Fibroblast of upper back skin (primary cell): Measurements from ENCODE around the gene ZNF91.
"Not testable (repeated sequence)": the region's sequence is repeated elsewhere in the genome, so short reads cannot be mapped to it uniquely, and the experiment has no call there.

Source experiments
- DNase-seq: peaks from one replicate; pipeline ENCODE4 v3.0.0-alpha.2; 2013

The ZNF91 gene

GRCh38 chr19:23394511-23394910 is 760 bp downstream of the ZNF91 start:
- peak; percentile 6 for DNase-seq

GRCh38 chr19:23393121-23393520 is 2.1 kb downstream of the ZNF91 start:
- no peak for DNase-seq

DNA sequence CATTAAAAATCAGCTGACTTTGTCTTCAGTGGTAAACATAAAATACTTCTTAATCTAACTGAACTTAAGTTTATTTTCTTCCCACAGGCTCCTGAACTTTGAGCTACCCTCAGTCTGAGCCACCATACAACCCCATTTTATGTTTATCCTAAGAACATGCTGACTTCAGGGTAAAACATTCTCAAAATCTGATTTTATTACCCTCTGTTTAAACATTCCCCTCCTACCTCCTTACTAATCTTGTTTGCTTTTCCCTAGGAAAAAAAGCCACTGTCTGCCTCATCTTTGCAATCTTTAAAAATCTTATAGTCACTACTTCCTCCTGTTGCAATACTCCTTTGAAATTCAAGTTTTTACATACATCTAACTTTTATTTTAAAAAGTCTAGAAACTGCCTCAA is 4.0 kb downstream of the ZNF91 start:
- no peak for DNase-seq

GRCh38 chr19:23385404-23385803 is 9.9 kb downstream of the ZNF91 start:
- no peak for DNase-seq

DNA sequence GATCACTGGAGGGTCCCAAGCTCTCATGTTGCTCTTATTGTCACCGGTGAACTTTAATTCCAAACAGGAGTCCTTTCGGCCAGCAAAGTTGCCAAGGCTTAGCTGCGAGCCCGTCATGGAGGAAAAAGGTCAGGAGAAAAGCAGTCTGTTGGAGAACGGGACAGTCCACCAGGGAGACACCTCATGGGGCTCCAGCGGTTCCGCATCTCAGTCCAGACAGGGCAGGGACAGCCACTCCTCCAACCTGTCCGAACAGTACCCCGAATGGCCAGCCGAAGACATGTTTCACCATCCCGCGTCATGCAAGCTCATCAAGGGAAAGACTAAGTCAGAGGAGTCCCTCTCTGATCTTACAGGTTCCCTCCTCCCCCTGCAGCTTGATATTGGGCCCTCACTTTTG is 10.4 kb downstream of the ZNF91 start:
- DNase-seq, result no peak

- DNase-seq, result no peak
These were observed 11.1 kb downstream of the ZNF91 start for GRCh38 chr19:23384166-23384565.

DNA sequence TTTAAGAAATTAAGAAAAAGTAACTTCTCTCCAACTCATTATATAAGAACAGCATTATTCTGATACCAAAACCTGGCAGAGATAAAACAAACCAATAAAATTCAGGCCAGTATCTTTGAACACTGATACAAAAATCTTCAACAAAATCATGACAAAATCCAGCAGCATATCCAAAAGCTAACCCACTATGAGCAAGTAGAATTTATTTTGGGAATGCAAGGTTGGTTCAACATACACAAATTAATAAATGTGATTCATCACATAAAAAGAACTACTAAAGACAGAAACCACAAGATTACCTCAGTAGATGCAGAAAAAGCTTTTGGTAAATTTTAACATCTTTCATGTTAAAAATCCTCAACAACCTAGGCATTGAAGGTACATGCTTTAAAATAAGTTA is 12.3 kb downstream of the ZNF91 start:
- DNase-seq, result no peak

DNA sequence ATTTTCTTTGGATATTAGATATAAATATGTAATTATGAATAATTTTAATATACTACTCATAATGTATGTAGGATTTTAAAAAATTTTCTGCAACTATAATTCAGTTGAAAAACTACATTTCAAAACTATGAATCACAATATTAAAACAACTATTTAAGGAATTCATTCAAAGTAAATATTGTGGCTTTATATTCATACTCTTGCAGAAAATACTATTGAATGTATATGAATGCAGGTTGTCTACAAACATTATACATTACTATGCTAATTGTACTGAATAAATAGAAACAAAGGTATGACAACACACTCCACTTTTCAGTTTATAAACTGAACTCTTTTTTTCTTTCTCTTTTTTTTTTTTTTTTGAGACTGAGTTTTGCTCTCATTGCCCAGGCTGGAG is 14.2 kb downstream of the ZNF91 start:
- DNase-seq, result no peak

DNA sequence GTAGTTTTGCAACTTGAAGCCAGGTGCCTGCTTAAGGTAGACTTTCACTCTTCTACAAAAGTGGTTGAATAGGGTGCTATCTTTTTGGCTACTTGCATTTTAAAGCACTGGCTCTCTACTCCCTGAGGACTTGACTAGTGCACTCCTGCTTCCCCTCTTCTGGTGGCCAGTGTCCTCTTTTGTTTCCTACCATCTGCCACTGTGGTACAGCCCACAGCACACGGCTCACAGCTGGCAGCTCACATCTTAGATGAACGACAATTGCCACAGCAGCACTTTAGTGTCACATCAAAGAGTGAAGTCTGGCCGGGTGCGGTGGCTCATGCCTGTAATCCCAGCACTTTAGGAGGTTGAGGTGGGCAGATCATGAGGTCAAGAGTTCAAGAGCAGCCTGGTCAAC is 15.6 kb downstream of the ZNF91 start:
- DNase-seq, result not testable (repeated sequence)

DNA sequence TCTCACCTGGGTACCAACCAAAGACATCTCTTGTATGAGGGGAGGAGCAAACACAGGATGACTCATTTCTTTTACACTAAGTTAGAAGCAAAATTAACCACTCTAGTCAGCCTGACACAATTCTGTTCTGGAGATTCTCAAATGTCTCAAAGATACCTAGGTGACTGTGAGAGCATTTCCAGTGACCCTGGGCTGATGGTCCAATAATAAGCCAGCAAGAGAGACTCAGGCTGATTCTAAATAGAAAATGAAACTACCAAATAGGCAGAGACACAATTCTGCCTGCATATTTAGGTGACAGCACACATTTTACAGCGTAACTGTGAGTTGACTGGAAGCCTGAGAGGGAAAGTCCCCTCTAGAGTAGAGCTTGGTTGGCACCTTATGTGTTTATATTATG is 16.3 kb downstream of the ZNF91 start:
- no peak for DNase-seq

GRCh38 chr19:23377276-23377675 is 18.0 kb downstream of the ZNF91 start:
- no peak for DNase-seq

DNA sequence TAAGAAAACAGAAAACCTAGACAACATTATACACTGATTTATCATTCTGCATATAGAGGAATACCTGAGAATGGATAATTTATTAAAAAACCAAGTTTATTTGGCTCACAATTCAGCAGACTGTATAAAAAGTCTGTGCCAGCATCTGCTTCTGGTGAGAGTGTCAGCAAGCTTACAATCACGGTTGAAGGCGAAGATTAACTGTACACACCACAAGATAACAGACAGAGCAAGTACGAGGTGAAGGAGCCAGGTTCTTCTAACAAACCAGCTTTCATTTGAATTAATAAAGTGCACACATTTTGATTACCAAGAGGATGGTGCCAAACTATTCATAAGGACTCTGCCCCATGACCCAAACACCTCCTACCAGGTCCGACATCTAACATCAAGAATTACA is 28.8 kb downstream of the ZNF91 start:
- DNase-seq, result no peak

GRCh38 chr19:23366031-23366430 is 29.2 kb downstream of the ZNF91 start:
- DNase-seq, result not testable (repeated sequence)

DNA sequence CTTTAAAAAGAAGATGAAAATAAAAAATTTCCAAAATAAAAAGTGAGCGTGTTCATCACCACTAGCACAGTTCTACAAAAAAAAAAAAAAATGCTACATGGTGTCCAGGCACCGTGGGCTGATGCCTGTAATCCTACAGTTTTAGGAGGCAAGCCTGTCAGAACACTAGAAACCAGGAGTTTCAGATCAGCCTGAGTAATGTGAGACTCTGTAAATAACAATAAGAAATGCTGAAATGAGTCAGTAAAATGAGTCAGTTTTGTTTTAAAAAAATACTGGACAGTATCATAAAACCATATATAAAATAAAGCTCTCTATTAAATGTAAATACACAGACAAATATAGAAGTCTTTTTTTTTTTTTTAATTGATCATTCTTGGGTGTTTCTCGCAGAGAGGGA is 30.0 kb downstream of the ZNF91 start:
- no peak for DNase-seq

DNA sequence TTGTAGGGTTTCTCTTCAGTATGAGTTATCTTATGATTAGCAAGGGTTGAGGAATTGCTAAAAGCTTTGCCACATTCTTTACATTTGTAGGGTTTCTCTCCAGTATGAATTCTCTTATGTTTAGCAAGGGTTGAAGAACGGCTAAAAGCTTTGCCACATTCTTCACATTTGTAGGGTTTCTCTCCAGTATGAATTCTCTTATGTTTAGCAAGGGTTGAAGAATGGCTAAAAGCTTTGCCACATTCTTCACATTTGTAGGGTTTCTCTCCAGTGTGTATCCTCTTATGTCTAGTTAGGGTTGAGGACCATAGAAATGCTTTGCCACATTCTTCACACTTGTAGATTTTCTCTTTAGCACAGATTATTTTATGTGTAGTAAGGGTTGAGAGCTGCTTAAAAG is 33.4 kb downstream of the ZNF91 start:
- not testable (repeated sequence) for DNase-seq

- DNase-seq, result no peak
These were observed 43.5 kb downstream of the ZNF91 start for GRCh38 chr19:23351806-23352205.

GRCh38 chr19:23346696-23347095 is 48.6 kb downstream of the ZNF91 start:
- DNase-seq, result no peak

DNA sequence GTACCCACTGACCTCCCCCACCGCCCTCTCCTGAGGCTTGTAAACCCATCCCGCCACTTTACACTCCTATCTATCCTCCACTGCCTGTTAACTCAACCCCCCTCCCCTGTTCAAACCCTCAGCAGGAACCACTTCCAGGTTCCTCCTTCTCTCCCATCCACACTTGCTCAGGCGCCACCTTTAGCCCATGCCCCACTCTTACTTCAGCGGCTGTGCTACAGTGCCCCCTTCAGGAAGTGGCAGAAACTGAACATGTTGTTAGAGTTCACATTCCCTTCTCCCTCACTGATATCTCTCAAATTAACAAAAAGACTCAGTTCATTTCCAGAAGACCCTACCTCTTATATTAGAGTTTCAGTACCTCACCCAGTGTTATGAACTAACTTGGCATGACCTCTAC is 49.4 kb downstream of the ZNF91 start:
- DNase-seq, result no peak

- no peak for DNase-seq
These were observed 51.7 kb downstream of the ZNF91 start for GRCh38 chr19:23343434-23344010.

DNA sequence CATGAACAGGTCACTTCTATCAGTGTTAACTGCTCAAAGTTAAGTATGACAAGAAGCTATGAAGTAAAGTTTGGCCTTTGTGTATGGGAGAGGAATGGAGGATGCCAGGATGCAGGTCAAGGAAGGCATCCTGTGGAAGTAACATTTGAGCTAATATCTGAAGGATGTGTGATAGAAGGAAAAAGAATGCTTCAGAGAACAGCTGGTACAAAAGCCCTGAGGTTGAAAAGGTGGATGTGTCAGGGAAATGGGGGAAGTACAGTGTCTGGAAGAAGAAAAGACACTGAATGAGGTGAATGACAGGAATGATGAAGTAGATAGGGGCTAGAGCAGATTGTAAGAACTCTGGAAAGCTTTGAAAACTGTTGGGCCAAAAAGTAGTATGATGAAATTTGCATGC is 67.1 kb downstream of the ZNF91 start:
- DNase-seq, result no peak

- DNase-seq, result no peak
These were observed 73.2 kb downstream of the ZNF91 start for GRCh38 chr19:23321953-23322549.

DNA sequence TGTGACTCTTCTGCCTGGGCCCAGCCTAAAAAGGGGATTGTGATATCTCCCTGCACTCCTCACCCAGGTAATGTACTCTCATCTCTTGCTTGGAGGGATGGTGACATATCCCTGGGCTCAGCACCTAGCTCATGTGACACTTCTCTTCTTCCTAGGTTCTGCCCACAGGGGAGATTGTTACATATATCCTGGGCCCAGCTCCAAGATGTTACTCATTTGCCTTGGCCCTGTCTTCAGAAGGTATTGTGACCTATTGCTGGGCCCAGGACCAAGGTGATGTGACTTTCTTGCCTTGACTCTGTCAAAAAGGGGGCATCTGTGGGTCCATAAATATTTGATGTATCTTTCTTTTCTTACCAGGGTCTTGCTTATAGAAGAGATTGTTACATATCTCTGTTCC is 73.9 kb downstream of the ZNF91 start:
- DNase-seq, result not testable (repeated sequence)

GRCh38 chr19:23319571-23319970 is 75.7 kb downstream of the ZNF91 start:
- not testable (repeated sequence) for DNase-seq

GRCh38 chr19:23318941-23319340 is 76.3 kb downstream of the ZNF91 start:
- not testable (repeated sequence) for DNase-seq

DNA sequence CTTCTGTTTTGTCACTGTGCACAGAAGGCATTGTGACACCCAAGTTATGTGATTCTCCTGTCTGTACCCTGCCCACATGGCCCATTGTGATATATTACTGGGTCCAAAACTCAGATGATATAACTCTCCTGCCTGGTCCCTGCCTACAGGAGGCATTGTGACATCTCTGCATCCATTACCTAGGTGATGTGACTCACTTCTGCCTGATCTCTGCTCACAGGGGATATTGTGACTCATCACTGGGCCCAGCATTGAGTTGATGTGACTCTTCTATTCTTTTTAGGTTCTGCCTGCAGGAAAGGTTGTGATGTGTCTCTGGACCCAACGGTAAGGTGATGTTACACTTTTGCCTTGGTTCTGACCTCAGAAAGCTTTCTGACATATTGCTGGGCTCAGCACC is 77.1 kb downstream of the ZNF91 start:
- no peak for DNase-seq
